HG02852 (cell line): Measurements from ENCODE around the gene MYO9A.

Experiments
- ATAC-seq: cut with Tn5 transposase; IDR thresholded peaks from one replicate; pipeline ENCODE4 v1.9.1; 2021; ENCODE audit warnings: mild to moderate bottlenecking, moderate library complexity; ENCODE audit not compliant: unreplicated experiment

The MYO9A gene

GRCh38 chr15:71812966-71813722, 304.8 kb downstream of the MYO9A start:
- ATAC-seq: no peak

GRCh38 chr15:71811752-71812735, 305.9 kb downstream of the MYO9A start:
- ATAC-seq: no peak

GRCh38 chr15:71811036-71811736, 306.8 kb downstream of the MYO9A start:
- ATAC-seq: no peak

GRCh38 chr15:71810256-71811035, 307.5 kb downstream of the MYO9A start, which contains the start of gene NR2E3:
Gene NR2E3 (plus strand): TSS chr15:71810554. CDS start chr15:71810744, 190 bp downstream.
- no peak for ATAC-seq

GRCh38 chr15:71809346-71809745, 308.6 kb downstream of the MYO9A start:
- ATAC-seq: no peak

GRCh38 chr15:71808311-71809020, 309.5 kb downstream of the MYO9A start:
- ATAC-seq: no peak

GRCh38 chr15:71807691-71808091, 310.3 kb downstream of the MYO9A start:
- no peak for ATAC-seq

GRCh38 chr15:71807125-71807629, 310.8 kb downstream of the MYO9A start:
- ATAC-seq: no peak

GRCh38 chr15:71806452-71806931, 311.5 kb downstream of the MYO9A start:
- ATAC-seq: no peak

GRCh38 chr15:71804695-71805470, 313.1 kb downstream of the MYO9A start:
- ATAC-seq: no peak

GRCh38 chr15:71804226-71804625, 313.7 kb downstream of the MYO9A start:
- no peak for ATAC-seq

- no peak for ATAC-seq
These were observed 315.2 kb downstream of the MYO9A start for GRCh38 chr15:71802770-71803169.

- no peak for ATAC-seq
These were observed 315.9 kb downstream of the MYO9A start for GRCh38 chr15:71801935-71802655.

- ATAC-seq: no peak
These were observed 316.9 kb downstream of the MYO9A start for GRCh38 chr15:71800835-71801745.

GRCh38 chr15:71800190-71800589, 317.8 kb downstream of the MYO9A start:
- no peak for ATAC-seq

GRCh38 chr15:71798641-71799040, 319.3 kb downstream of the MYO9A start:
- ATAC-seq: no peak

GRCh38 chr15:71792521-71792920, 325.4 kb downstream of the MYO9A start:
- ATAC-seq: no peak
